Transverse colon (tissue), 4 donors: ENCODE results near the gene CENPK.

Source experiments
- CTCF ChIP-seq, 5 experiments: fragments of 200-600 bp in 3 of 5; fragments of 450-650 bp in 2 of 5; sonication (generic) in 3 of 5; IDR thresholded peaks; 1 replicate in 2 of 5; 2 replicates in 3 of 5; pipeline ENCODE4 v1.5.1; 2016 to 2017; ENCODE audit warnings: antibody characterized with exemption in 5 of 5, inconsistent platforms in 3 of 5, mild to moderate bottlenecking in 2 of 5, moderate library complexity in 1 of 5
- POLR2AphosphoS5 ChIP-seq, 3 donors: sonication (generic); formaldehyde crosslinking; IDR thresholded peaks; one replicate each; pipeline ENCODE4 v1.6.1; 2016; ENCODE audit warnings: antibody characterized with exemption in 3 of 3

DNA sequence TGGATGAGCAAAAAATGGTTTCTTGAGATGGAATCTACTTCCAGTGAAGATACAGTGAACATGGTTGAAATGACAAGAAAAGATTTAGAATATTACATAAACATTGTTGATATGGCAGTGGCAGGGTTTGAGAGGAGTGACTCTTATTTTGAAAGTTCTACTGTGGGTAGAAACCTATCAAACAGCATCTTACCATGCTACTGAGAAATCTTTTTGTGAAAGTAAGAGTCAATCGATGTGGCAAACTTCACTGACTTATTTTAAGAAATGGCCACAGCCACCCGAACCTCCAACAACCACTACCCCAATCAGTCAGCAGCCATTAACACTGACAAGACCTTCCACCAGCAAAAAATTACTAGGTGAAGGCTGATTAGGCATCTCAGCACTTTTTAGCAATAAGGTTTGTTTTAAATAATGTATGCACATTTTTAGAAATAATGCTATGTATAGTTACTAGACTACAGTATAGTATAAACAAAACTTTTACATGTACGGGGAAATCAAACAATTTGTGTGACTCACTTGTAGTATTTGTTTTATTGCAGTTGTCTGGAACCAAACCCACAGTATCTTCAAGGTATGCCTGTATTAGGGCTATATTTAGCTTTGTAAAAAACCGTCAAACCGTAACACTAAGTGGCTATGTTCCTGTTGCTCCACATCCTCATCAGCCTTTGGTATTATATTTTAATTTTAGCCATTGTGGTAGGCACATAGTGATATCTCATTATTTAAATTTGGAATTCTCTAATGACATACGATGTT lies 50.6 kb downstream of the CENPK start:
- TF ChIP-seq CTCF (IDR thresholded peaks at IDR 0.05) (no peak), POLR2AphosphoS5 (IDR thresholded peaks at IDR 0.05) (no peak)
